Measurements from ENCODE around the gene BCAS3.

DNA sequence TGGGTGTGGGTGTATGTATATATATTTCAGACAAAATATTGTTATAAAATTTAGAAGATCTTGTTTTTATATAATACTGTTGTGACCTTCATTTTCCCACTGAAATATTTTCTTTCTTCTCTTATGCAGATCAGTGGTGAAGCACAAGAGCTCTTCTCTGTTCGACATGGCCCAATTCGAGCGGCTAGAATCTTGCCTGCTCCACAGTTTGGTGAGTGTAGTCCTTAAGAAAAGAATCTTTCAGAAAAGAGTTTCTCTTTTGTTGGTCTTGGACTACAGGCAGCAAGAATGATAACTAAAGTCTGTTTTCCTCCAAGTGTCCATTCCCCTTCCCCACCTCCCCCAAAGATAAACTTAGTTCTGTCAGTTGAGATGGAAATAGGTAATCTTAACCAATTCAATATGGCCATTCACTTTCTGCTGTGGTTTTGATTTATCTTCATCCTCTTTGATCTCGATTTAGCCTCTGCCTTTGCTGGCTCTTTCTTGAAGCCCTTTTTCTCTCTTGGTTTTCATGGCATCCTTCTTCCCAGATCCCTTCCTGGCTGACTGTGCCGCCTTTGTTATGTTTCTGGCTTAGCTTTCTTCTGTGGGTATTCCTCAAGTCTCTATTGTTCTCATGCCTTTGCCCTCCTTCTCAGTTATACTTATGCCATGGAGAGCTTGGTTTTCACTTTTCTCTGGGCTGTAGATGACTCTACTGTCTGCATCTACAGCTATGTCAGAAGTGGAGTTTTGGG is 69.6 kb downstream of the BCAS3 start:
- TF ChIP-seq POLR2A (IDR thresholded peaks at IDR 0.05; ENCODE audit: low read depth, low read length) (no peak), POLR2AphosphoS5 (IDR thresholded peaks at IDR 0.05; ENCODE audit: low read depth, low read length) (no peak), TAF1 (IDR thresholded peaks at IDR 0.05; ENCODE audit: low read depth, low read length) (no peak)
